HL-60 (cell line): Measurements from ENCODE around the gene CCDC92B.

ENCODE experiments used
- DNase-seq, 2 experiments: peaks; one replicate each; pipeline ENCODE4 v3.0.0-alpha.2; 2010 to 2020; ENCODE audit warnings: low read depth in 1 of 2, low spot score in 1 of 2
- H3K27ac ChIP-seq: fragments of 250-450 bp; sonication (Bioruptor Pico); replicated peaks from 2 replicates; pipeline ENCODE4 v1.5.1; 2020; ENCODE audit warnings: mild to moderate bottlenecking, moderate library complexity
- H3K27me3 ChIP-seq: fragments of 250-450 bp; sonication (Bioruptor Pico); 2 replicates; pipeline ENCODE4 v1.5.1; 2021; ENCODE audit warnings: mild to moderate bottlenecking, moderate library complexity; ENCODE audit not compliant: insufficient read depth, poor library complexity, severe bottlenecking
- H3K4me3 ChIP-seq: replicated peaks from 2 replicates; pipeline ENCODE4 v1.5.1; 2011; ENCODE audit warnings: mild to moderate bottlenecking, control low read depth, low read length; ENCODE audit not compliant: insufficient read depth
- CTCF ChIP-seq: IDR thresholded peaks from one replicate; pipeline ENCODE4 v1.5.1; 2011; ENCODE audit warnings: low read length, control low read depth, inconsistent platforms; ENCODE audit not compliant: insufficient read depth
- GABPA ChIP-seq: IDR thresholded peaks from 2 replicates; pipeline ENCODE4 v1.6.1; 2012; ENCODE audit warnings: low read depth
- POLR2AphosphoS5 ChIP-seq: IDR thresholded peaks from 2 replicates; pipeline ENCODE4 v1.6.1; 2012; ENCODE audit warnings: low read depth
- REST ChIP-seq: IDR thresholded peaks from 2 replicates; pipeline ENCODE4 v1.6.1; 2012; ENCODE audit warnings: low read depth; ENCODE audit not compliant: insufficient replicate concordance
- SPI1 ChIP-seq: IDR thresholded peaks from 2 replicates; pipeline ENCODE4 v1.6.1; 2012; ENCODE audit warnings: low read depth, mild to moderate bottlenecking, borderline replicate concordance

CCDC92B gene

GRCh38 chr17:2755891-2756724 lies 6.7 kb upstream of the CCDC92B start:
- no peak overlapping the region for H3K27ac ChIP-seq
- H3K4me3 ChIP-seq = no peak overlapping the region
- no peak for DNase-seq
- H3K27me3 ChIP-seq = peaks cover 7% of the 10 kb centered on the region
- TF ChIP-seq POLR2AphosphoS5 (no peak), REST (no peak), CTCF (no peak), GABPA (no peak), SPI1 (no peak)

- no peak overlapping the region for H3K4me3 ChIP-seq
- no peak overlapping the region for H3K27ac ChIP-seq
- TF ChIP-seq GABPA (no peak), POLR2AphosphoS5 (no peak), SPI1 (no peak), REST (no peak), CTCF (no peak)
- no peak for DNase-seq
- peaks cover 7% of the 10 kb centered on the region for H3K27me3 ChIP-seq
Measured at GRCh38 chr17:2751491-2751890, 2.0 kb upstream of the CCDC92B start.

GRCh38 chr17:2750721-2751120 lies 1.3 kb upstream of the CCDC92B start:
- Histone ChIP-seq H3K27me3 (peaks cover 3% of the 10 kb centered on the region), H3K27ac (no peak overlapping the region), H3K4me3 (no peak overlapping the region)
- no peak for TF ChIP-seq REST
- TF ChIP-seq CTCF = no peak
- no peak for TF ChIP-seq POLR2AphosphoS5
- TF ChIP-seq GABPA = no peak
- TF ChIP-seq SPI1 = no peak
- no peak for DNase-seq
